HG02852 (cell line): ENCODE results near the gene BICC1.

Source experiments
- ATAC-seq: cut with Tn5 transposase; IDR thresholded peaks from one replicate; pipeline ENCODE4 v1.9.1; 2021; ENCODE audit warnings: mild to moderate bottlenecking, moderate library complexity; ENCODE audit not compliant: unreplicated experiment

Gene BICC1

GRCh38 chr10:58740620-58741369, 228.1 kb downstream of the BICC1 start:
- no peak for ATAC-seq

GRCh38 chr10:58741673-58742072, 229.0 kb downstream of the BICC1 start:
- no peak for ATAC-seq

GRCh38 chr10:58742141-58742540, 229.5 kb downstream of the BICC1 start:
- ATAC-seq = no peak

GRCh38 chr10:58743466-58744115, 230.9 kb downstream of the BICC1 start:
- no peak for ATAC-seq

GRCh38 chr10:58746474-58747185, 234.0 kb downstream of the BICC1 start:
- ATAC-seq = no peak

GRCh38 chr10:58747687-58748086, 235.0 kb downstream of the BICC1 start:
- ATAC-seq = no peak

- ATAC-seq = no peak
These were observed 240.0 kb downstream of the BICC1 start for GRCh38 chr10:58752665-58753064.

GRCh38 chr10:58753425-58753824, 240.8 kb downstream of the BICC1 start:
- no peak for ATAC-seq

GRCh38 chr10:58754469-58755339, 242.0 kb downstream of the BICC1 start:
- ATAC-seq = no peak

- no peak for ATAC-seq
These were observed 242.6 kb downstream of the BICC1 start for GRCh38 chr10:58755340-58755610.

- no peak for ATAC-seq
These were observed 243.0 kb downstream of the BICC1 start for GRCh38 chr10:58755677-58756076.

- ATAC-seq = no peak
These were observed 243.6 kb downstream of the BICC1 start for GRCh38 chr10:58756130-58756719.

GRCh38 chr10:58757352-58758065, 244.8 kb downstream of the BICC1 start:
- no peak for ATAC-seq

GRCh38 chr10:58758321-58758720, 245.6 kb downstream of the BICC1 start:
- no peak for ATAC-seq

- ATAC-seq = no peak
These were observed 251.5 kb downstream of the BICC1 start for GRCh38 chr10:58764087-58764747.

GRCh38 chr10:58765910-58766309, 253.2 kb downstream of the BICC1 start:
- ATAC-seq = no peak

GRCh38 chr10:58767652-58768051, 255.0 kb downstream of the BICC1 start:
- ATAC-seq = no peak

- no peak for ATAC-seq
These were observed 259.2 kb downstream of the BICC1 start for GRCh38 chr10:58771863-58772262.

- ATAC-seq = no peak
These were observed 260.1 kb downstream of the BICC1 start for GRCh38 chr10:58772758-58773157.

- ATAC-seq = no peak
These were observed 260.7 kb downstream of the BICC1 start for GRCh38 chr10:58773341-58773740.
